GM19240 (cell line): ENCODE results near the gene VPS9D1.

Source experiments
- DNase-seq: peaks from one replicate; pipeline ENCODE4 v3.0.0; 2011; ENCODE audit warnings: low spot score; ENCODE audit not compliant: insufficient read length

The VPS9D1 gene

DNA sequence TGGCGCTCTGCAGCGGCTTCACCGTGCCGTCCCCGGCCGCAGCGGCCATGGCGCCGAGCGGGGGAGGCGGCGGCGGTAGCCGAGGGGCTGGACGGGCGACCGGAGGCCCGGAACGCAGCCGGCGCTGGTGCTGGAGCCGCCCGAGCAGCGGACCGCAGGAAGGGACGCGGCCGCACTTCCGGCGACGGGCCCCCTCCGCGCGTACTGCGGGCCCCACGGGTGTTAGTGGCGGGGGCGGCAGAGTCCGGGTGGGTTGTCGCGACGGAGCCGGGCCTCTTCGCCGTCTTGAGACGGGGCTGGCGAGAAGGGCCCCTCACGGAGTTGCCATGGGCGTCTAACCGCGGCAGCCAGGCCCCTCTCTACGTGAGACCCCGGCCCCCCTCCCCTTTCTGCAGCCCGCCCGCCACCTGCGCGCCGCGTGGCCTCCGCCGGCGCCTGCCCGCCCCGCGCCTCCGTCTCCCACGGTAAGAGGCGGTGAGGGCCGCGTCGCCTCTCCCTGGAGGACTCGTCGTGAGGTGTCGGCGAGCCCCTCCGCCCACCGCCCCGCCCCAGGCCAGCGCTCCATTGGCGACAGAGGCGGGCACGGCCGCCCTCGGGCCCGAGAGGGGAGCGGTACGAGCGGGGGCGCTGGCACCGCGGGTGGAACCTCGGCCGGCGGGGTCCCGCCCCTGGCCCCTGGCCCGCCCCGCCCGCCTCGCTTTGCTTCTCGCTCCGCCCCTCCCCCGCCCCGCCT is at the start of gene VPS9D1, which contains the start of gene ZNF276:
Gene VPS9D1 (minus strand): TSS at position 86 of the 733 bp plus-strand sequence. CDS start 37 bp downstream, at position 49.
Gene ZNF276 (plus strand): TSS at position 725 of the 733 bp plus-strand sequence. CDS start 104 bp downstream, outside the sequence.
- no peak for DNase-seq

DNA sequence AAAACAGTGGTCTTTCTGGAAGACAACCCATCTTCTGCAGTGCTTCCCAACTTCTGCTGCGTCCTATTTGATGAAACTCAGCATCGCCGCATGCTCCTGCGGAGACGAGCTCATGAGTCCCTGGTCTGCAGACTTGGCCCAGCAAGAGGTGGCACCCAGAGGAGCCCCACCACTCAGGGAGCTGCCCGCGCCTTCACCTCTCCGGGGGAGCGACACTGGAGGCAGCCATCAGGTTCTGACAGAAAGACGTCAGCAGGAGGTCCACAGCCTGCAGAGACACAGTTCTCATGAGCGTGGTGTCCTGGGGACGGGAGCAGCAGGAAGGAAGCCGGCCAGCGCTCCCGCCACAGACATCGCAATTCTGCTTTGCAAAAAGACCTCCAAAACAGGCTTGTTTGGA is 49.7 kb upstream of the VPS9D1 start:
- no peak for DNase-seq

- DNase-seq, result no peak
These were observed 44.7 kb upstream of the VPS9D1 start for GRCh38 chr16:89765292-89765830.

DNA sequence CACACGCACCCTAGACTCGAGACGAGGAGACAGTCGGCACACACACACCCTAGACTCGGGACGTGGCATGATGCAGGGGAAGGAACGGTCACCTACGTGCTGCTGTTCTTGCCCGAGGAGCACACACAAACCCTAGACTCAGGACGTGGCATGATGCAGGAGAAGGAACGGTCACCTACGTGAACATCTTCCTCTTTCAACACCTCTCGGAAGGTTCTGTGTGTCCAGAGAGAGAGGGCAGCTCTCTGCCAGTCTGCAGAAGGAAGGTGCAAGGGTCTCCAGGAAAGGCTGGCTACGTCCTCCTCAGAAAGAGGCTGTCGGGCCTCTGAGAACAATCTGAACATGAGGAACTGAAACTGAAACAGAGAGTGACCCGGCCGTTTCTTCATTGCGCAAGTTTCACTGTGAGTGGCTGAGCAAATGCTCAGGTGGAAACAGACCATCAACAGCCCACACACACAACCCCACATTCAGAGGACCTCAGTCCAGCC is 44.1 kb upstream of the VPS9D1 start:
- peak; percentile 81 for DNase-seq

DNA sequence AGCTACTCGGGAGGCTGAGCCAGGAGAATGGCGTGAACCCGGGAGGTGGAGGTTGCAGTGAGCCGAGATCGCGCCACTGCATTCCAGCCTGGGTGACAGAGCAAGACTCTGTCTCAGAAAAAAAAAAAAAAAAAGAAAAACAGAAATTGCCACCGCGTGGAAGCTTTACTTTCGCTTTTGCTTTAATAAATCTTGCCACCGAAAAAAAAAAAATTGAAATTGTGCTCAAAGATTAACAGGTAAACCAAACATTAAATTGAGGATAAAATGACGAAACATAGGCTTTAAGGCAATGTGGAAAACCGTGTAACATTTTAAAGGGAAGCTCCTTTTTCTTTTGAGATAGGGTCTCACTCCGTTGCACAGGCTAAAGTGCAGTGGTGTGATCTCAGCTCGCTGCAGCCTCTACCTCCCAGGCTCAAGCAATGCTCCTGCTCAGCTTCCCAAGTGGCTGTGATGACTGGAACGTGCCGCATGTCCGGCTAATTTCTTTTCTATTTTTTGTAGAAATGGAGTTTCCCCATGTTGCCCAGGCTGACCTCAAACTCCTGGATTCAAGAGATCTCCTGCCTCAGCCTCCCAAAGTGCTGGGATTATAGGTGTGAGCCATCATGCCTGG is 40.7 kb upstream of the VPS9D1 start:
- no peak for DNase-seq

GRCh38 chr16:89759746-89760340 is 39.1 kb upstream of the VPS9D1 start:
- DNase-seq, result no peak

GRCh38 chr16:89749637-89750036 is 28.9 kb upstream of the VPS9D1 start:
- no peak for DNase-seq

DNA sequence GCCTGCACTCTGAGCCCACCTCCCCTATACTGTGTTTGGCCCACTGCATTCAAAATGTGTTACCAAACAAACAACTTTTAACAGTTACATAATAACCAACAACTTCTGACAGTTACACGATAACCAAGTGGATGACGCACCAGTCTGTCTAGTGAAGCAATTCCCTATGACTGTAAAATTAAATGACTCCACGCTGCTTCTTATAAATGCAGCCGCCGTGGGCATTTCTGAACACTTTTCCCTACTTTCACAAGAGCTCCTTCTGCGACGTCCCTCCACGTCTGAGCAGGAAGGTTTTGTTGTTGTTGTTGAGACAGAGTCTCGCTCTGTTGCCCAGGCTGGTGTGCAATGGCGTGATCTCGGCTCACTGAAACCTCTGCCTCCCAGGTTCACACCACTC is 28.2 kb upstream of the VPS9D1 start:
- no peak for DNase-seq

GRCh38 chr16:89748076-89748475 is 27.4 kb upstream of the VPS9D1 start:
- DNase-seq, result no peak

GRCh38 chr16:89746043-89746442 is 25.3 kb upstream of the VPS9D1 start:
- no peak for DNase-seq

DNA sequence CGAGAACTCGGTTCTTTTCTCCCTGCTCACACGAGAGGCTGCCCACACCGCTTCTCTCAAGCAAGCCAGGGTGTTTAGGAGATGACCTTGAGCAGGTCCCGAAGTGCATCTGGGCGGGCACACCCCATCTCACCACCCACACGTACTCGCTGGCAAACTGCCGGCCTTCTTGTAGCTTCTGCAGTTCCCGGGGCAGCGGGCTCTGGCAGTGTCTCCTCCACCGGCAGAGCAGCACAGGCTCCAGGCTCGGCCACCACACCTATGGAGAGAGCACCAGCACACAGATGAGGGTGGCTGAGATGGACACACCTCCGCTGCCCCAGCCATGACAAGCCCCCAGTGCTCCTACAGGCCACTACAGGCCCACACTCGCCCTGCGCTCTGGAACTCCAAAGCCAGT is 24.1 kb upstream of the VPS9D1 start:
- no peak for DNase-seq

- DNase-seq, result no peak
These were observed 22.2 kb upstream of the VPS9D1 start for GRCh38 chr16:89742948-89743347.

GRCh38 chr16:89741342-89742014 is 20.8 kb upstream of the VPS9D1 start:
- DNase-seq, result no peak

GRCh38 chr16:89739383-89739782 is 18.7 kb upstream of the VPS9D1 start:
- DNase-seq, result no peak

DNA sequence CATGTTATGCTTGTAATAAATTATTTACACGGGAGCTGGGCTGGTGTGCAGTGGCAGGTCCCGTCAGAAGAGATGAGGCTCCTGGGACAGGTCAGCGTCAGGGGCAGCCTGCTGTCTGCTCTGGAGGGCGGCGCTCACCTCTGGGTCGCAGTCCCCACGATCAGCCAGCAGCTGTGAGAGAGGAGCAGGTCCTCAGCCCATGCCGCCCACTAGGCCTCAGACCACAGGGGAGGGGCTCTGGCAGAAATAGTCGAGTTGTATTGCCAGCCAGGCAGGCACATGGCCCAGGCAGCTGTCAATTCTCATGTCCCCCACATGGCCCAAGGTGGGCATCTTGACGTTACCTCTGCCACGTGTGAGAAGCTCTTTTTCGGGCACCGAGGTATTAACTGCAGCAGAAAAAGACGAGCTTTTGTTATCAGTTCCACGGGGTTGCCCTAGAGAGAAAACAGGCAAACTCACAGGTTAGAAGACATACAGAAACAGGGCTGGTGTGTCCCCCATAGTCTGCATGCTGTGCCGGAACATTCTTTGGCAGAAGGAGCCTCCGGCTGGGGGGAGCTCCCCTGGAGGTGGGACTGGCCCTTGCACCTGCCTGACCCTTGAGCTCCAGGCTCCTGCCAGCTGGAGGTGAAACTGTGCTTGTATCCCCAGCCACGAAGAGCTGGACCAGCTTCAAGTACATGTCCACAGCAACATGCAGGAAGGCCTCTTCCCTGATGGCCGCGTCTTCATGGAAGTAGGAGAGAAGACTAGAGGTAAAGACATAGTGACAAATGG is 18.0 kb upstream of the VPS9D1 start:
- DNase-seq, result no peak

- DNase-seq, result no peak
These were observed 17.3 kb upstream of the VPS9D1 start for GRCh38 chr16:89738072-89738377.

- DNase-seq, result no peak
These were observed 16.8 kb upstream of the VPS9D1 start for GRCh38 chr16:89737341-89738071.

GRCh38 chr16:89736554-89736953 is 15.9 kb upstream of the VPS9D1 start:
- DNase-seq, result no peak

DNA sequence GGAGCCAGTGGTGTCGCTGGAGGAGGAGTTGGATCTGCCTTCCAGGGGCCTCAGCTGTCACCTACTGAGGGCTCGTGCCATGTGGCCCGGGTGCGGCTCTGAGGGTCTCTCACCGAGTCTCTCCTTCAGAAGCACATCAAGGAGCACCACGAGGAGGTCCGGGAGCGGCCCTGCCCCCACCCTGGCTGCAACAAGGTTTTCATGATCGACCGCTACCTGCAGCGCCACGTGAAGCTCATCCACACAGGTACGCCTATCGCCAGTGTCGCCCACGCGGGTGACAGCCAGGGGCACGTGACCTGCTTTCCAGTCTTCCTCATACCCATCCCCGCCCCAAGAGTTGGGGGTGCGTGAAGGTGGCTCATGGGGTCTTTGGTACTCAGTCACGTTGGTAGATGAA is 13.1 kb upstream of the VPS9D1 start:
- no peak for DNase-seq

DNA sequence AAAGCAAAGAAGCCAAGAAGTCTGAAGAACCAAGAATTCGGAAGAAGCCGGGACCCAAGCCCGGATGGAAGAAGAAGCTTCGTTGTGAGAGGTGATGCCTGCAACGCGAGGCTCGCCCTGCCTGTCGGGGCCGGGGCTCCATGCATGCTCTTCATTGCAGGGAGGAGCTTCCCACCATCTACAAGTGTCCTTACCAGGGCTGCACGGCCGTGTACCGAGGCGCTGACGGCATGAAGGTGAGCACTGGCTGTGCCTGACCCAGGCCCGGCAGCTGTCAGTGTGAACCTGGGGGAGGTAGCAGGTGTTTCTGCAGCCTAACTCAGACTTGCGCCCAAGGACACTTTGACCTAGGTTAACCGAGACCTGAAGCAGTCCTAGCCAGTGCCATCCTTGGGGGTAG is 12.6 kb upstream of the VPS9D1 start:
- DNase-seq, result no peak
